IPS-20b (cell line): ENCODE data around the gene BTBD1.
"Not testable (repeated sequence)": the region's sequence is repeated elsewhere in the genome, so short reads cannot be mapped to it uniquely, and the experiment has no call there.

Experiments
- H3K27ac ChIP-seq: one replicate; pipeline ENCODE4 v1.5.1; 2013; ENCODE audit warnings: low read length
- H3K27me3 ChIP-seq: 2 replicates; pipeline ENCODE4 v1.6.1; 2013; ENCODE audit warnings: mild to moderate bottlenecking, low read length, inconsistent platforms; ENCODE audit not compliant: insufficient read depth
- H3K36me3 ChIP-seq: 2 replicates; pipeline ENCODE4 v1.6.1; 2013; ENCODE audit warnings: low read depth, mild to moderate bottlenecking, inconsistent platforms, low read length, moderate library complexity; ENCODE audit not compliant: insufficient read depth
- H3K4me1 ChIP-seq: 2 replicates; pipeline ENCODE4 v1.6.1; 2013; ENCODE audit warnings: mild to moderate bottlenecking, control low read depth, inconsistent platforms, low read length, moderate library complexity; ENCODE audit not compliant: insufficient read depth
- H3K4me3 ChIP-seq: 2 replicates; pipeline ENCODE4 v1.5.1; 2013; ENCODE audit warnings: mild to moderate bottlenecking, low read length, inconsistent platforms
- H3K9ac ChIP-seq: 2 replicates; pipeline ENCODE4 v1.6.1; 2013; ENCODE audit warnings: low read depth, mild to moderate bottlenecking, inconsistent platforms, low read length, moderate library complexity
- H3K9me3 ChIP-seq: 2 replicates; pipeline ENCODE4 v1.6.1; 2013; ENCODE audit warnings: mild to moderate bottlenecking, low read depth, low read length, inconsistent platforms; ENCODE audit not compliant: insufficient read depth

The BTBD1 gene

DNA sequence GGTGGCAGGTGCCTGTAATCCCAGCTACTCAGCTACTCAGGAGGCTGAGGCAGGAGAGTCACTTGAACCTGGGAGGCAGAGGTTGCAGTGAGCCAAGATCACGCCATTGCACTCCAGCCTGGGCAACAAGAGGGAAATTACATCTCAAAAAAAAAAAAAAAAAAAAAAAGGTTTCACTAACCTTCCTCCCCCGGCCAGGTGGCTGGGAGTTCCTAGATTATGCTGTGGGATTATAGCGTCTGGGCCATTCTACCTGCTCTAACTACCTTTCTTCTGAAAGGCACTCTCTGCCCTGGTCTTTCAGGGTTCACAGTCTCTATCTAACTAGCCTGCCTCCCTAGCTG, 24.9 kb upstream of the BTBD1 start:
- not testable (repeated sequence) for H3K4me1 ChIP-seq, H3K9ac ChIP-seq, H3K27ac ChIP-seq, H3K36me3 ChIP-seq, H3K4me3 ChIP-seq, H3K27me3 ChIP-seq, H3K9me3 ChIP-seq

DNA sequence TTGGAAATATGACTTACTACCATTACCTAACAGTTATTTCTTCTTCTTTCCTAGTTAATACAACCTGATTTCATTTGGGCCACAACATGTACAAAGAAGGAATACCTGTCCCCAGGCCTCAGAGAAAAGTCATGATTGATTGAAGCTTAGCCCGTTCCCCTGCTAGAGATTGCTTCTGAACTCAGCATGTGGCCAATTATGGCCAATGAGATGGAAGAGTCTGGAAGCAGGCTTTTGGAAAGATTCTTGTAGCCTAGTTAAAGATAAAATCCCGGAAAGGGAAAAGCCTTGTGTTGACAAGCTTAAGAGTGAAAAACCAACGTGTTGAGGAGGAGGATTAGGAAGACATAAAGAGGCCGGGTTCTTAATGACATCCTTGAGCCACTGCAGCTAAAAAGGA, 23.4 kb upstream of the BTBD1 start:
- Histone ChIP-seq H3K4me1 (no peaks in the 10 kb centered on the region), H3K36me3 (no peaks in the 10 kb centered on the region), H3K9me3 (no peaks in the 10 kb centered on the region), H3K4me3 (no peak overlapping the region), H3K9ac (no peak overlapping the region), H3K27ac (no peak overlapping the region), H3K27me3 (no peaks in the 10 kb centered on the region)

DNA sequence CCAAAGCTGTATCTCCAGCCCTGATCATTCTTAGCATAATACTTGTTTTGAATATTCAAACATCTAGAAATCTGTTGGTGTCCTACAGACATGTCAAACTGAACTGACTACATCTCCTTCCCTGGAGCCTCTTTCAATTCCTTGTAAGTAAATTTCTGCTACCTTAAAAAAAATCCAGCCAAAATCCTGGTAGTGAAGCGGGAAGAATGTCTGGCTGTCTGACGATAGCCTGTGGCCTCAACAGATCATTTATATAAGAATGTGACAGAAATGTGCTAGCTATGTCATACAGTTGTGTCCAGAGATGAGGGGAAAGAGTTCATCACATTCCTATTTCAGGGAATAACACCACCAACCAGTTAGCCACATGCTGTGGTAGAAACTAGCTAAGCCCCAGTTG, 21.8 kb upstream of the BTBD1 start:
- no peak overlapping the region for H3K9ac ChIP-seq
- no peaks in the 10 kb centered on the region for H3K9me3 ChIP-seq
- no peaks in the 10 kb centered on the region for H3K27me3 ChIP-seq

DNA sequence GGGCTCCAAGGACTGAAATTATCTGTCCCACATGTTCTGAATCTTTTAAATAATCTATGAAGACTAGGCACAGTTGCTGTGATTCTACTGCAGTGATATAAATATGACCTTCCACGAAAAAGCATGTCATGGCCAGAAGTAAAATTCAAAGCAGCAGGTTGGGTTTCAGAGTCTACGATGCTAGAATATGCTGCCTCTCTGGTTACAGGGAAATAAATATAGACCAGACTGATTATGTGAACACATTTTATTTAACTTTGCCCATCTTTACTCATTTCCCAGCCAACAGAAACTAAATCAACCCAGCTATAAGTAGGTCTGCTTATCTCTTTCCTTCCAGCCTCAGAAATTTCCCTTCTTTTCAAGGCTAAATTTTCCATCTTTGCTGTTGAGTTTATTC, 20.5 kb upstream of the BTBD1 start:
- H3K27ac ChIP-seq = no peak overlapping the region
- no peaks in the 10 kb centered on the region for H3K9me3 ChIP-seq
- H3K4me1 ChIP-seq = no peaks in the 10 kb centered on the region
- no peaks in the 10 kb centered on the region for H3K27me3 ChIP-seq
- no peak overlapping the region for H3K9ac ChIP-seq
- H3K4me3 ChIP-seq = no peak overlapping the region
- no peaks in the 10 kb centered on the region for H3K36me3 ChIP-seq

More for the DNA sequence above, 21.8 kb upstream of the BTBD1 start:
- no peak overlapping the region for H3K4me3 ChIP-seq
- no peaks in the 10 kb centered on the region for H3K36me3 ChIP-seq
- H3K4me1 ChIP-seq = no peaks in the 10 kb centered on the region
- no peak overlapping the region for H3K27ac ChIP-seq

DNA sequence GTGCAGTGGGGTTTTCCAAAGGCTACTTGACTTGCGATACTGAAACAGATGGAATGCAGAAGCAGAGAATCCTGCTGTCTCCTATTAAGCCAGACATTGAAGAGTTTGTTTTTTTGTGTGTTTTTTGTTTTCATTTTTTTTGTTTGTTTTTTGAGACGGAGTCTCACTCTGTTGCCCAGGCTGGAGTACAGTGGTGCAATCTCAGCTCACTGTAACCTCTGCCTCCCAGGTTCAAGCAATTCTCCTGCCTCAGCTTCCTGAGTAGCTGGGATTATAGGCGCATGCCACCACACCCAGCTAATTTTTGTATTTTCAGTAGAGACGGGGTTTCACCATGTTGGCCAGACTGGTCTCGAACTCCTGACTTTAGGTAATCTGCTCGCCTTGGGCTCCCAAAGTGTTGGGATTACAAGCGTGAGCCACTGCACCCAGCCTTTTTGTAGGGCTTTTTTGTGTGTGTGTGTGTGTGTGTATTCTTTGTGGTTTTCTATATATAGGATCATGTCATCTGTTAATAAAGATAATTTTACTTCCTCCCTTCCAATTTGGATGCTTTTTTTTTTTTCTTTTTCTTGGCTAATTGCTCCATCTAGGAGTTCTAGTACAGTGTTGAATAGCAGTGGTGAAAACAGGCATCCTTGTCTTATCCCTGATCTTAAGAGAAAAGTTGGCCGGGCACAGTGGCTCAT, 19.0 kb upstream of the BTBD1 start:
- not testable (repeated sequence) for H3K9me3 ChIP-seq, H3K36me3 ChIP-seq, H3K9ac ChIP-seq, H3K4me1 ChIP-seq, H3K27ac ChIP-seq, H3K4me3 ChIP-seq, H3K27me3 ChIP-seq

DNA sequence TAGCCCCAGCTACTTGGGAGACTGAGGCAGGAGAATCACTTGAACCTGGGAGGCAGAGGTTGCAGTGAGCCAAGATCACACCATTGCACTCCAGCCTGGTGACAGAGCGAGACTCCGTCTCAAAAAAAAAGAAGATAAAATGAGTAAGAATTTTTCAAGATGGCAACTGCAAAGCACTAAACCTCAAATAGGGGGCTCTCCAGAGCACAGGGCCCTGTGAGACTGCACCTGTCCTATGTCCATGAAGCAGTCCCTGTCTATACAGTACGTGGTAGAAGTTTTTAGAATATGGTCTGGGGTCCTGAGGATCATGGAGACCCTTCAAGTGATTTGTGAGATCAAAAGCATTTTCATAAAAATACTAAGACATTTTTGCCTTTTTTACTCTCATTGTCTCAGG, 18.4 kb upstream of the BTBD1 start:
- not testable (repeated sequence) for H3K9ac ChIP-seq, H3K36me3 ChIP-seq, H3K27ac ChIP-seq, H3K4me3 ChIP-seq, H3K9me3 ChIP-seq, H3K4me1 ChIP-seq, H3K27me3 ChIP-seq

DNA sequence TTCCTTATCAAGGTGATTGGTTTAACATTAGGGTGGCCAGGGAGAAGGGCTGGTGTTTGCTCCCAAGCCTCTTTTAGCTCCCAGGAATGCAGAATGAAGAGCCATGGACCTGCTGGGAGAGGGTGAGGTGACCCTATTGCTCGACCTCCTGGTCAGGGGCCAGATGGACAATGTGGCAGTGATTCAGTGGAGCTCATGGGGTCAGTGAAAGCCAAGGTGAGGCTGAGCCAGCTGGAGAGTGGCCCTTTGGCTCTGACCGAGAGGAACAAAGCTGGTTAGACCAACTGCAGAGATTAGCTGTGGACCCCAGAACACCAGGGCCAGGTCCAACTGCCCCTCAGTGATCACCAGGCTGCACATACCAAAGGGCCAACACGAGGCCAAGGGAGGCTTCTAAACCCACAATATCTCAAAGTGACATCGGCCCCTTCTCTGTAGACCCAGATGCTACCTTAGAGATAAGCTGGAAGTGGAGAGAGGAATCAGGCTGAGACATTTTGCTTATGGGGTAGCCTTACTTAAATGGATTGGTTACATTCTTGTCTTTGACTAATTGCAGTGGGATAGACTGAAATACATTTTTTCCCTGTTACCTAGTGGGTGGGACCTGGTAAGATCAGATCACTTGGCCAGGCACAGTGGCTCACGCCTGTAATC, 15.8 kb upstream of the BTBD1 start:
- Histone ChIP-seq H3K9ac (no peak overlapping the region), H3K27me3 (no peaks in the 10 kb centered on the region), H3K36me3 (no peaks in the 10 kb centered on the region), H3K4me3 (no peak overlapping the region), H3K9me3 (no peaks in the 10 kb centered on the region), H3K4me1 (no peaks in the 10 kb centered on the region), H3K27ac (no peak overlapping the region)

DNA sequence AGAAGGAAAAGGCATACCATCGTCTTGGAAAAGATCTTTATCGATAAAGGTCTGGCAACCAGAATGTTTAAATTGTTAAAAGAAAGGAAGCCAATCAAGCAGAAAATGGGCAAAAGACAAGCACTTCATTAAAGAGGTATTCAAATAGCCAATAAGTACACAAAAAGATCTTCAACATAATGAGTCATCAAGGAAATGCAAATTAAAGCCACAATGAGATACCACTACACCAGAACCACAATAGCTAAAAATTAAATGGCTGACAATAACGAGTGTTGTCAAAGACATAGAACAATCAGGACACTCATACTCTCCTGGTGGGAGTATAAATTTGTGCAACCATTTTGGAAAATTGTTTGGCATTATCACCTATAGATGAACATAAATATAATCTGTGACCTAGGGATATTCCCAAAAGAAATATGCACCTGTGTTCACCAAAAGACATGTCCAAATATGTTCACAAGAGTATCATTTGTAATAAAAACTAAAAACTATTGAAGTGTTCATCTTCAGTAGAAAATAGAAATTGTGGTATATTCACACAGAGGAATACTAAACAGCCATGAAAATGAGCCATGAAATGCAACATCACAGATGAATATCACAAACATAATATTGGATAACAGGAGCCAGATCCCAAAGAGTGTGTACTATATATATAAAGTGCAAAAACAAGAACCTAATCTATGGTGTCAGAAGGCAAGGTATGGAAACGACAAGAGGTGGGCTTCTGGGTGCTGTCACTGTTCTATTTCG, 14.4 kb upstream of the BTBD1 start:
- no peak overlapping the region for H3K27ac ChIP-seq

DNA sequence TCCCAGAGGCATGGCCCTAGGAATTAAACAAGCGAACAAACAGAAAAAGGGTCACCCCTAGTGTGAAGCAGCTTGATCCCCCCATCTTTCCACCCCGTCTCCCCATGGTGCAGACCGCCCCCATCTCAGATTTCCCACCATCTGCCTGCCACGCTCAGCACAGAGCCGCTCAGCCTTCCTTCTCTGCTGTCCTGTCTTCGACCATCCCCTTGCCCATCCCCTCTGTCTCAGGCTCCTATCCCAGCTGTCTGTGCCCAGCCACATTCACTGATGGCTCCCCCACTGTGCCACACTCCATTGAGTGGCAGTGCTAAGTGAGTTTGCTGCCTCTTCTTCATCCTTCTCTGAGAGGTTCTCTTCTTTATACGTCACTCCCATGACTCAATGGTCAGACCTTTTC, 11.7 kb upstream of the BTBD1 start:
- H3K4me3 ChIP-seq = no peak overlapping the region
- no peaks in the 10 kb centered on the region for H3K36me3 ChIP-seq
- no peak overlapping the region for H3K9ac ChIP-seq
- H3K27ac ChIP-seq = no peak overlapping the region
- H3K27me3 ChIP-seq = no peaks in the 10 kb centered on the region
- H3K9me3 ChIP-seq = peaks cover 9% of the 10 kb centered on the region; the same call in 1 of the 2 replicates
- H3K4me1 ChIP-seq = no peaks in the 10 kb centered on the region

More for the DNA sequence above, 14.4 kb upstream of the BTBD1 start:
- Histone ChIP-seq H3K9ac (no peak overlapping the region), H3K27me3 (no peaks in the 10 kb centered on the region), H3K4me1 (no peaks in the 10 kb centered on the region), H3K4me3 (no peak overlapping the region), H3K36me3 (no peaks in the 10 kb centered on the region), H3K9me3 (no peaks in the 10 kb centered on the region)

DNA sequence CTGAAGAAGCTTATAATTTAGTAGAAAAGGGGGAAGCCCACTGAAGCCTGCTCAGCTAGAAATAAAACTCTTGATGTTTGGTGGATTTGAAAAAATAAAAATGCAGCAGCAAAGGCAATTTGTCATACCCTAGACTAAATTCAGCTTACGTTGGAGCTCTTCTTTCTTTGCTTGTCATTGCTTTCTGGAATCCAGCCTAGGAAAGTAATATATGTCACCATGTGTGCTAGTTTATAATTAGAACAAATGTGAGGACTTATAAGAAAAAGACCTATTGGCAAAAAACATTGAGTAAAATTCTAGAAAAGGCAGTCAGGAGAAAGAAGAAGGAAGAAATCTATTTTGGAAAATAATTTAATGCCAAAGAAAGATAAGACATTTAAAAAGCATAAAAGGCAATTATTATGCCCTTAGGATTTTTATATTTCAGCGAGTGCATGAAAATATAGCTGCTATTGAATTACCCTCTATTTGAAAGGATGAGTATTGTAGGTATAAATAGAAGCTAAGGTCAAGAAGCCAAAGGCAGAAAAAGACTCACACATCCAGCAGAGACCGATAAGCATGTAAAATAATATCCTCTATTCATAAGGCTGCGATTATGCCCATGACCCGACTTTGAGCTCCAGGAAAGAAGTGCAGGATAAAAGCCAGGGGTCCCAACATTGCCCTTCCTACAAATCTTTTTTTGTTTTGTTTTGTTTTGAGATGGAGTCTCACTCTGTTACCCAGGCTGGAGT, 10.6 kb upstream of the BTBD1 start:
- peaks cover 17% of the 10 kb centered on the region for H3K9me3 ChIP-seq
- H3K27me3 ChIP-seq = no peaks in the 10 kb centered on the region
- no peaks in the 10 kb centered on the region for H3K36me3 ChIP-seq
- H3K4me3 ChIP-seq = no peak overlapping the region
- H3K27ac ChIP-seq = no peak overlapping the region
- H3K4me1 ChIP-seq = no peaks in the 10 kb centered on the region
- H3K9ac ChIP-seq = no peak overlapping the region

DNA sequence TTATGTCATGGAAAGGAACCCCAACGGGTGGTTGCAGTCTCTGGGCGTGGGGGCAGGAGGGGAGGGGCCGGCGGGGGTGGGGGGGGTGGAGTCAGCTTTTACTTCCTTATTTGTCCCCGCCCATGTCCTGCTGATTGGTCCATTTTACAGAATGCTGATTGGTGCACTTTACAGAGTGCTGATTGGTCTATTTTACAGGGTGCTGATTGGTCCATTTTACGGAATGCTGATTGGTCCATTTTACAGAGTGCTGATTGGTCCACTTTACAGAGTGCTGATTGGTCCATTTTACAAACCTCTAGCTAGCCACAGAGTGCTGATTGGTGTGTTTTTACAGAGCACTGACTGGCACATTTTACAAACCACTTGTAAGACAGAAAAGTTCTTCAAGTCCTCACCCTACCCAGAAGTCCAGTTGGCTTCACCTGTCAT, 2.2 kb upstream of the BTBD1 start:
- H3K27me3 ChIP-seq, H3K36me3 ChIP-seq, H3K9ac ChIP-seq, H3K4me3 ChIP-seq, H3K27ac ChIP-seq: not testable (repeated sequence)
- H3K9me3 ChIP-seq = peaks cover 15% of the 10 kb centered on the region
- peaks cover 12% of the 10 kb centered on the region; the same call in 1 of the 2 replicates for H3K4me1 ChIP-seq
